Liver (tissue), 9 donors: ENCODE measurements around the gene NBEA. TPM values are rescaled to one million over a fixed set of nuclear protein-coding genes. Genes with fewer than 3 reads are reported as not detected.

Experiments used
- DNase-seq: peaks from one replicate; pipeline ENCODE4 v3.0.0-alpha.2; 2017; ENCODE audit warnings: low spot score
- H3K27ac ChIP-seq, 2 donors: one replicate each; pipeline ENCODE4 v1.7.0; 2013; ENCODE audit warnings: inconsistent platforms in 2 of 2, low read length in 2 of 2, control low read depth in 1 of 2, low read depth in 1 of 2, mild to moderate bottlenecking in 1 of 2
- H3K27me3 ChIP-seq, 4 donors: one replicate each; pipeline versions ENCODE4 v1.6.1 to v1.7.0; 2013; ENCODE audit warnings: low read length in 3 of 4, inconsistent platforms in 1 of 4, mild to moderate bottlenecking in 1 of 4, moderate library complexity in 1 of 4; ENCODE audit not compliant: control insufficient read depth in 4 of 4, insufficient read depth in 4 of 4
- H3K36me3 ChIP-seq, 4 donors: one replicate each; pipeline versions ENCODE4 v1.6.1 to v1.7.0; 2013; ENCODE audit warnings: low read length in 3 of 4, mild to moderate bottlenecking in 3 of 4, low read depth in 1 of 4, moderate library complexity in 1 of 4; ENCODE audit not compliant: control insufficient read depth in 4 of 4, insufficient read depth in 3 of 4
- H3K4me1 ChIP-seq, 4 donors: one replicate each; pipeline versions ENCODE4 v1.6.1 to v1.7.0; 2013; ENCODE audit warnings: low read length in 3 of 4, mild to moderate bottlenecking in 3 of 4, moderate library complexity in 1 of 4; ENCODE audit not compliant: control insufficient read depth in 4 of 4, insufficient read depth in 4 of 4
- H3K4me3 ChIP-seq, 3 donors: one replicate each; pipeline versions ENCODE4 v1.6.1 to v1.7.0; 2013; ENCODE audit warnings: low read length in 3 of 3, control low read depth in 1 of 3, low read depth in 1 of 3, mild to moderate bottlenecking in 1 of 3
- H3K9ac ChIP-seq, 2 donors: one replicate each; pipeline ENCODE4 v1.7.0; 2013; ENCODE audit warnings: low read length in 2 of 2, mild to moderate bottlenecking in 2 of 2, moderate library complexity in 2 of 2, control low read depth in 1 of 2, low read depth in 1 of 2
- H3K9me3 ChIP-seq, 4 donors: one replicate each; pipeline versions ENCODE4 v1.6.1 to v1.7.0; 2013; ENCODE audit warnings: low read length in 3 of 4; ENCODE audit not compliant: control insufficient read depth in 4 of 4
- FOXA1 ChIP-seq: IDR thresholded peaks from 2 replicates; pipeline ENCODE4 v1.6.1; 2016; ENCODE audit warnings: antibody characterized with exemption
- FOXA2 ChIP-seq: IDR thresholded peaks from 2 replicates; pipeline ENCODE4 v1.6.1; 2016; ENCODE audit warnings: antibody characterized with exemption
- GABPA ChIP-seq, 2 donors: IDR thresholded peaks in 1 of 2; conservative IDR thresholded peaks in 1 of 2; 2 replicates each; pipeline ENCODE4 v1.6.1; 2016; ENCODE audit warnings: antibody characterized with exemption in 2 of 2, mild to moderate bottlenecking in 1 of 2, moderate library complexity in 1 of 2
- HNF4A ChIP-seq, 2 donors: conservative IDR thresholded peaks; 2 replicates each; pipeline ENCODE4 v1.6.1; 2016; ENCODE audit warnings: antibody characterized with exemption in 2 of 2, mild to moderate bottlenecking in 2 of 2
- HNF4G ChIP-seq: IDR thresholded peaks from 2 replicates; pipeline ENCODE4 v1.6.1; 2016; ENCODE audit warnings: antibody characterized with exemption
- RAD21 ChIP-seq, 2 donors: IDR thresholded peaks; 2 replicates each; pipeline ENCODE4 v1.6.1; 2016; ENCODE audit warnings: antibody characterized with exemption in 2 of 2, mild to moderate bottlenecking in 2 of 2
- SP1 ChIP-seq: IDR thresholded peaks from 2 replicates; pipeline ENCODE4 v1.6.1; 2018; ENCODE audit warnings: antibody characterized with exemption, mild to moderate bottlenecking
- YY1 ChIP-seq: IDR thresholded peaks from 2 replicates; pipeline ENCODE4 v1.6.1; 2016; ENCODE audit warnings: antibody characterized with exemption, mild to moderate bottlenecking
- WGBS: extraction: QIAGEN DNeasy Blood & Tissue Kit; methylation state at CpG from one replicate; pipeline ENCODE4 v1.1.7; 2013; 5-methylcytosine and 5-hydroxymethylcytosine counted together
- polyA plus RNA-seq, 2 donors: library from polyadenylated mRNA; stranded (reverse) in 1 of 2; unstranded in 1 of 2; fragments of 200-250 nt in 1 of 2; fragments of >200 nt in 1 of 2; fragmentation: Nextera tagmentation in 1 of 2; extraction: Ambion mirVana in 1 of 2; gene quantifications; one replicate each; pipeline versions ENCODE4 v1.2.1 to v1.2.3, GENCODE V29; 2013 to 2015
- total RNA-seq, 2 donors: library from RNA; depleted of rRNA; stranded (reverse); fragments of >200 nt; gene quantifications; one replicate each; pipeline ENCODE4 v1.2.3, GENCODE V29; 2014
- TF ChIP-seq, protein P1 (sequence below): IDR thresholded peaks from 2 replicates; pipeline ENCODE4 v1.6.1; 2016; ENCODE audit warnings: antibody characterized with exemption
- TF ChIP-seq, protein P2 (sequence below): IDR thresholded peaks from 2 replicates; pipeline ENCODE4 v1.6.1; 2016; ENCODE audit warnings: antibody characterized with exemption
- TF ChIP-seq, protein P3 (sequence below): fragments of 150-350 bp; IDR thresholded peaks from 2 replicates; pipeline ENCODE4 v1.5.1; 2017; ENCODE audit warnings: improper control_type of control experiment, low read depth, low read length; ENCODE audit not compliant: missing input control
- TF ChIP-seq, protein P4 (sequence below): IDR thresholded peaks from 2 replicates; pipeline ENCODE4 v1.6.1; 2016; ENCODE audit warnings: antibody characterized with exemption
- donor health status: healthy.
- donor health status: healthy.
- donor health status: healthy.
- donor health status: healthy.
- donor health status: healthy.

NBEA gene
- total and polyA plus RNA-seq, 4 donors = 0.24 to 3.5 (median 1.4) TPM

DNA sequence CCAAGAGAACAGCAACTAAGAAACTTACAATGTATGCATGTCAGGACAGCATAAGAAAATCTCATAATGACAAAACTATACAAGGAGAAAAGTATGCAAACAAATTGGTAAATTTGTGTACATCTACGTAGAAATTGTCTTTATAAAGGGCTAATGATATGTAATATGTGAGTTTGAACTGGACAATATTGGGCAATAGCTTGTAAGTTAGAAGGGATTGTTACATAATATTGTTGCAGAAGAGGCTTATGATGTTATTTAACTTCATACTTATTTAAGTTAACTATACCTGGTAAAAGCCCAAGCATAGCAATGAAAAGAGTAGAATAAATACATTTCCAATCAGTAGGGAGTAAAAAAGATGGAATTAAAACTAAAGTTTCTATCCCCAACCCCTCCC, 400.4 kb downstream of the NBEA start:
- no peak overlapping the region for H3K27ac ChIP-seq
- TF ChIP-seq FOXA2 (no peak), HNF4G (no peak), RAD21 (IDR thresholded peaks at IDR 0.05) (no peak), HNF4A (conservative IDR thresholded peaks at IDR 0.05) (no peak), GABPA (IDR thresholded peaks at IDR 0.05 in 1 of 2, conservative IDR thresholded peaks at IDR 0.05 in 1 of 2) (no peak), SP1 (no peak), YY1 (no peak)
- TF ChIP-seq, protein P1, sequence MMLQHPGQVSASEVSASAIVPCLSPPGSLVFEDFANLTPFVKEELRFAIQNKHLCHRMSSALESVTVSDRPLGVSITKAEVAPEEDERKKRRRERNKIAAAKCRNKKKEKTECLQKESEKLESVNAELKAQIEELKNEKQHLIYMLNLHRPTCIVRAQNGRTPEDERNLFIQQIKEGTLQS = no peak
- no peaks in the 10 kb centered on the region for H3K4me1 ChIP-seq
- H3K27me3 ChIP-seq = no peaks in the 10 kb centered on the region
- WGBS = 74% methylated on average over 1 of the region's 1 CpG
- H3K4me3 ChIP-seq = no peak overlapping the region
- no peak overlapping the region for H3K9ac ChIP-seq
- DNase-seq = no peak
- H3K36me3 ChIP-seq = no peaks in the 10 kb centered on the region
- H3K9me3 ChIP-seq = no peaks in the 10 kb centered on the region

DNA sequence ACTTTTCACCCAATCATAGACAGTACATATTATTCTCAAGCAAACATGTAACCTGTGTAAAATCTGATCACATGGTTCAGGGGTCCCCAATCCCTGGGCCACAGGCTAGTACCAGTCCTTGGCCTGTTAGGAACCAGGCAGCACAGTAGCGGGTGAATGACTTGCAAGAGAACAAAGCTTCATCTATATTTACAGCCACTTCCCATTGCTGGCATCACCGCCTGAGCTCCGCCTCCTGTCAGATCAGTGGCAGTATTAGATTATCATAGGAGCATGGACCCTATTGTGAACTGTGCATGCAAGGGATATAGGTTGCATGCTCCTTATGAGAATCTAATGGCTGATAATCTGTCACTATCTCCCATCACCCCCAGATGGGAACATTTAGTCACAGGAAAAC, 401.3 kb downstream of the NBEA start:
- WGBS = over 99% methylated on average over 3 of the region's 3 CpGs
- Histone ChIP-seq H3K27ac (no peak overlapping the region), H3K27me3 (no peaks in the 10 kb centered on the region), H3K9ac (no peak overlapping the region), H3K36me3 (no peaks in the 10 kb centered on the region), H3K4me1 (no peaks in the 10 kb centered on the region), H3K9me3 (no peaks in the 10 kb centered on the region), H3K4me3 (no peak overlapping the region)
- DNase-seq = no peak
- no peak for TF ChIP-seq FOXA1
- TF ChIP-seq YY1 = no peak
- no peak for TF ChIP-seq SP1
- TF ChIP-seq, protein P2, sequence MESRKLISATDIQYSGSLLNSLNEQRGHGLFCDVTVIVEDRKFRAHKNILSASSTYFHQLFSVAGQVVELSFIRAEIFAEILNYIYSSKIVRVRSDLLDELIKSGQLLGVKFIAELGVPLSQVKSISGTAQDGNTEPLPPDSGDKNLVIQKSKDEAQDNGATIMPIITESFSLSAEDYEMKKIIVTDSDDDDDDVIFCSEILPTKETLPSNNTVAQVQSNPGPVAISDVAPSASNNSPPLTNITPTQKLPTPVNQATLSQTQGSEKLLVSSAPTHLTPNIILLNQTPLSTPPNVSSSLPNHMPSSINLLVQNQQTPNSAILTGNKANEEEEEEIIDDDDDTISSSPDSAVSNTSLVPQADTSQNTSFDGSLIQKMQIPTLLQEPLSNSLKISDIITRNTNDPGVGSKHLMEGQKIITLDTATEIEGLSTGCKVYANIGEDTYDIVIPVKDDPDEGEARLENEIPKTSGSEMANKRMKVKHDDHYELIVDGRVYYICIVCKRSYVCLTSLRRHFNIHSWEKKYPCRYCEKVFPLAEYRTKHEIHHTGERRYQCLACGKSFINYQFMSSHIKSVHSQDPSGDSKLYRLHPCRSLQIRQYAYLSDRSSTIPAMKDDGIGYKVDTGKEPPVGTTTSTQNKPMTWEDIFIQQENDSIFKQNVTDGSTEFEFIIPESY = no peak
- TF ChIP-seq RAD21 (IDR thresholded peaks at IDR 0.05) = no peak
- TF ChIP-seq, protein P3, sequence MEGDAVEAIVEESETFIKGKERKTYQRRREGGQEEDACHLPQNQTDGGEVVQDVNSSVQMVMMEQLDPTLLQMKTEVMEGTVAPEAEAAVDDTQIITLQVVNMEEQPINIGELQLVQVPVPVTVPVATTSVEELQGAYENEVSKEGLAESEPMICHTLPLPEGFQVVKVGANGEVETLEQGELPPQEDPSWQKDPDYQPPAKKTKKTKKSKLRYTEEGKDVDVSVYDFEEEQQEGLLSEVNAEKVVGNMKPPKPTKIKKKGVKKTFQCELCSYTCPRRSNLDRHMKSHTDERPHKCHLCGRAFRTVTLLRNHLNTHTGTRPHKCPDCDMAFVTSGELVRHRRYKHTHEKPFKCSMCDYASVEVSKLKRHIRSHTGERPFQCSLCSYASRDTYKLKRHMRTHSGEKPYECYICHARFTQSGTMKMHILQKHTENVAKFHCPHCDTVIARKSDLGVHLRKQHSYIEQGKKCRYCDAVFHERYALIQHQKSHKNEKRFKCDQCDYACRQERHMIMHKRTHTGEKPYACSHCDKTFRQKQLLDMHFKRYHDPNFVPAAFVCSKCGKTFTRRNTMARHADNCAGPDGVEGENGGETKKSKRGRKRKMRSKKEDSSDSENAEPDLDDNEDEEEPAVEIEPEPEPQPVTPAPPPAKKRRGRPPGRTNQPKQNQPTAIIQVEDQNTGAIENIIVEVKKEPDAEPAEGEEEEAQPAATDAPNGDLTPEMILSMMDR = no peak

DNA sequence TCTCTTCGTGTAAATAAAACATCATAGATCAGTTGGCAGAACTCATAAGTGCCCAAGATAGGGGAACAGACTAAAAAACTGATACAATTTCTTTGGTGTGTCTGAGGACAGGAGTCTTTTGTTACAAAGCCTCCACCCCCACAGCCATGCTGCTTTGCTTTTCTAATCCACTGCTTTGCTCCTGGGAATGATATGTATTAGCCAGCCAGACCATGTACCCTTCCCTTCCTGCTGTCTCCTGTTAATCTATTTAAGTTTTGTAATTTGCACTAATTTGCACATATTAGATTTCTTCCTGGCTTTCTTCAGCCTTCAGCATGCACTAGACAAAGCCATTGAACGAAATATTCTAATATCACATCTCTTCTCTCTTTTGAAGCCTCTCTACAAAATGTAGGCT, 403.9 kb downstream of the NBEA start:
- TF ChIP-seq, protein P2 = no peak
- TF ChIP-seq, protein P4, sequence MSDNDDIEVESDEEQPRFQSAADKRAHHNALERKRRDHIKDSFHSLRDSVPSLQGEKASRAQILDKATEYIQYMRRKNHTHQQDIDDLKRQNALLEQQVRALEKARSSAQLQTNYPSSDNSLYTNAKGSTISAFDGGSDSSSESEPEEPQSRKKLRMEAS = no peak
- DNase-seq = no peak
- no peaks in the 10 kb centered on the region for H3K36me3 ChIP-seq
- no peaks in the 10 kb centered on the region for H3K27me3 ChIP-seq
- no peak overlapping the region for H3K9ac ChIP-seq
- H3K27ac ChIP-seq = no peak overlapping the region
- WGBS = 76% methylated on average over 2 of the region's 2 CpGs
- no peak overlapping the region for H3K4me3 ChIP-seq
- H3K4me1 ChIP-seq = peaks cover 0 to 3% (median 0%) of the 10 kb centered on the region in 4 donors
- H3K9me3 ChIP-seq = no peaks in the 10 kb centered on the region
